Measurements from ENCODE around the gene ACTN4. TPM values are rescaled to one million over a fixed set of nuclear protein-coding genes. Genes with fewer than 3 reads are reported as not detected.

ACTN4 gene
- total and polyA plus RNA-seq, 10 of the 15 experiments (the other 5 are each of a cell fraction or from before 2014, with no cell fraction given) = 2.4 to 293 (median 72.5) TPM

DNA sequence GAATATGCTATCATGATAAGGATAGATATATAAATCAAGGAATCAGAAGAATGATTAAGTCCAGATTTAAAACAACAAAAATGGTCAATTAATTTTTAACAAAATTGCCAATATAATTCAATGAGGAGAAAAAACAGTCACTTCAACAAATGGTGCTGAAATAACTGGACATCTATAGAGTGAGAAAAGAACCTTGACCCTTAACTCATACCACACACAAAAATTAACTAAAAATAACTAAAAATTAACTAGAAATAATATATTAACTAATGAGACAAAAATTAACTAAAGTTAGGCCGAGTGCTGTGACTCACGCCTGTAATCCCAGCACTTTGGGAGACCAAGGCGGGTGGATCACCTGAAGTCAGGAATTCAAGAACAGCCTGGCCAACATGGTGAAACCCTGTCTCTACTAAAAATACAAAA lies 116.4 kb downstream of the ACTN4 start:
- no peaks in the 10 kb centered on the region for H4K20me1 ChIP-seq (ENCODE audit: control insufficient read depth, insufficient read depth)
- no peak for ATAC-seq
- FAIRE-seq = no peak
- TF ChIP-seq RCOR1 (conservative IDR thresholded peaks at IDR 0.05; ENCODE audit: low read depth, low read length) (no peak), BMI1 (IDR thresholded peaks at IDR 0.05; ENCODE audit: borderline replicate concordance) (no peak), EED (IDR thresholded peaks at IDR 0.05; ENCODE audit: low read depth) (no peak), ZNF24 (IDR thresholded peaks at IDR 0.05) (no peak)
- TF ChIP-seq, protein P1, sequence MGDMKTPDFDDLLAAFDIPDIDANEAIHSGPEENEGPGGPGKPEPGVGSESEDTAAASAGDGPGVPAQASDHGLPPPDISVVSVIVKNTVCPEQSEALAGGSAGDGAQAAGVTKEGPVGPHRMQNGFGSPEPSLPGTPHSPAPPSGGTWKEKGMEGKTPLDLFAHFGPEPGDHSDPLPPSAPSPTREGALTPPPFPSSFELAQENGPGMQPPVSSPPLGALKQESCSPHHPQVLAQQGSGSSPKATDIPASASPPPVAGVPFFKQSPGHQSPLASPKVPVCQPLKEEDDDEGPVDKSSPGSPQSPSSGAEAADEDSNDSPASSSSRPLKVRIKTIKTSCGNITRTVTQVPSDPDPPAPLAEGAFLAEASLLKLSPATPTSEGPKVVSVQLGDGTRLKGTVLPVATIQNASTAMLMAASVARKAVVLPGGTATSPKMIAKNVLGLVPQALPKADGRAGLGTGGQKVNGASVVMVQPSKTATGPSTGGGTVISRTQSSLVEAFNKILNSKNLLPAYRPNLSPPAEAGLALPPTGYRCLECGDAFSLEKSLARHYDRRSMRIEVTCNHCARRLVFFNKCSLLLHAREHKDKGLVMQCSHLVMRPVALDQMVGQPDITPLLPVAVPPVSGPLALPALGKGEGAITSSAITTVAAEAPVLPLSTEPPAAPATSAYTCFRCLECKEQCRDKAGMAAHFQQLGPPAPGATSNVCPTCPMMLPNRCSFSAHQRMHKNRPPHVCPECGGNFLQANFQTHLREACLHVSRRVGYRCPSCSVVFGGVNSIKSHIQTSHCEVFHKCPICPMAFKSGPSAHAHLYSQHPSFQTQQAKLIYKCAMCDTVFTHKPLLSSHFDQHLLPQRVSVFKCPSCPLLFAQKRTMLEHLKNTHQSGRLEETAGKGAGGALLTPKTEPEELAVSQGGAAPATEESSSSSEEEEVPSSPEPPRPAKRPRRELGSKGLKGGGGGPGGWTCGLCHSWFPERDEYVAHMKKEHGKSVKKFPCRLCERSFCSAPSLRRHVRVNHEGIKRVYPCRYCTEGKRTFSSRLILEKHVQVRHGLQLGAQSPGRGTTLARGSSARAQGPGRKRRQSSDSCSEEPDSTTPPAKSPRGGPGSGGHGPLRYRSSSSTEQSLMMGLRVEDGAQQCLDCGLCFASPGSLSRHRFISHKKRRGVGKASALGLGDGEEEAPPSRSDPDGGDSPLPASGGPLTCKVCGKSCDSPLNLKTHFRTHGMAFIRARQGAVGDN (IDR thresholded peaks at IDR 0.05) = no peak
- no peaks in the 10 kb centered on the region for H3K9me3 ChIP-seq (replicated peaks; ENCODE audit: control insufficient read depth, insufficient read depth, low read length)
- H3K9ac ChIP-seq (ENCODE audit: control insufficient read depth, insufficient read depth, low read length) = no peak overlapping the region
- intact Hi-C loops (cut with micrococcal nuclease; ENCODE audit: unreplicated experiment) (no loop called here), in situ Hi-C loops (cut with MboI) (no loop called here)
- ChIA-PET RAD21 (ENCODE audit: unreplicated experiment) (no interaction called here), SMC1A (ENCODE audit: uncharacterized antibody, unreplicated experiment) (interaction anchor here (0.7 kb wide), 1 partner anchor 24 kb away, joined by 3 read pairs; no protein-coding TSS in a partner anchor), CTCF (no interaction called here), POLR2A (interaction anchor here (0.7 kb wide), 1 partner anchor 325 kb away, joined by 6 read pairs; no protein-coding TSS in a partner anchor)
- H3K4me1 ChIP-seq (ENCODE audit: control insufficient read depth, insufficient read depth, low read length) = no peaks in the 10 kb centered on the region
- no peak overlapping the region for H2AFZ ChIP-seq (ENCODE audit: control insufficient read depth, low read depth, low read length)
- H3K36me3 ChIP-seq (ENCODE audit: control insufficient read depth in 2 of 2, insufficient read depth in 2 of 2, low read length in 1 of 2) = no peaks in the 10 kb centered on the region
- WGBS (ENCODE audit: insufficient coverage, insufficient replicate concordance, low lambda C conversion rate, missing lambda C conversion rate) = 65% methylated on average over 3 of the region's 3 CpGs
- no peaks in the 10 kb centered on the region for H3K27me3 ChIP-seq (replicated peaks in 1 of 2; ENCODE audit: control insufficient read depth in 2 of 2, insufficient read depth in 2 of 2, low read length in 1 of 2)
- no peak for DNase-seq (ENCODE audit: low read depth, low spot score)
- no peaks in the 10 kb centered on the region for H3K79me2 ChIP-seq (ENCODE audit: control insufficient read depth, insufficient read depth, low read length)
- H3K27ac ChIP-seq (ENCODE audit: control insufficient read depth, insufficient read depth) = no peak overlapping the region
- H3K4me2 ChIP-seq (ENCODE audit: control insufficient read depth, insufficient read depth) = no peak overlapping the region
- no TSS peak for BruUV-seq (replicated peaks)
- no peak overlapping the region for H3K4me3 ChIP-seq

Data from GM12878 (cell line).